Omental fat pad (tissue), 4 donors: ENCODE data around the gene STK32A. TPM values are rescaled to one million over a fixed set of nuclear protein-coding genes. Genes with fewer than 3 reads are reported as not detected.
"Not testable (repeated sequence)": the region's sequence is repeated elsewhere in the genome, so short reads cannot be mapped to it uniquely, and the experiment has no call there.

Experiments
- ATAC-seq: fragments of 150-250 bp; one replicate; pipeline ENCODE4 v1.9.1; 2016; ENCODE audit warnings: mild to moderate bottlenecking, moderate library complexity; ENCODE audit not compliant: low FRiP score
- DNase-seq: peaks from one replicate; pipeline ENCODE4 v3.0.0-alpha.2; 2019; ENCODE audit warnings: low spot score
- total RNA-seq, 4 donors: library from RNA; depleted of rRNA; stranded (reverse); fragments of >200 nt; gene quantifications; one replicate each; pipeline ENCODE4 v1.1.0, GENCODE V29; 2016
- TF ChIP-seq, protein P1 (sequence below), 3 donors: fragments of 450-650 bp; IDR thresholded peaks; one replicate each; pipeline ENCODE4 v1.5.1; 2016 to 2017; ENCODE audit warnings: antibody characterized with exemption in 3 of 3, mild to moderate bottlenecking in 3 of 3, moderate library complexity in 2 of 3

The STK32A gene
- total RNA-seq, 4 donors from 2014 or later, result 0.48 to 12.3 (median 4.9) TPM

DNA sequence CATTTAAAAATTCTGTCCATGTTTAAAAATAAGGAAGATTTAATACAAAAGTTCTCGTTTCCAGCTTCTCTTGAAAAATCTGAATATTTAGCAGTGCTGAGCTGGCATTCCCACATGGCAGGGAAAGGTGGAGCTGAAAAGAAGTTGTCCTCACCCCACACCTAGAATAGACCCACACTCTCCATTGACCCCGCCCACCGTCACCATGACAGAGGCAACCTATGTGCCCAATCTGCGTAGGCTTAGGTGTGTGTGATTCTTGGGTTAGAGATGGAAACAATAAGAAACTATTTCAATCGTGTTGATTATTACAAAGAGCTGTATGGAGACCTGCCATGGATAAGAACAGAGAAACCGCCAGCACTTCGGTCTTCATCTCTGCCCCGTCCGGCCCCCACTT lies 8.9 kb upstream of the STK32A start:
- no peak for ATAC-seq
- TF ChIP-seq, protein P1, sequence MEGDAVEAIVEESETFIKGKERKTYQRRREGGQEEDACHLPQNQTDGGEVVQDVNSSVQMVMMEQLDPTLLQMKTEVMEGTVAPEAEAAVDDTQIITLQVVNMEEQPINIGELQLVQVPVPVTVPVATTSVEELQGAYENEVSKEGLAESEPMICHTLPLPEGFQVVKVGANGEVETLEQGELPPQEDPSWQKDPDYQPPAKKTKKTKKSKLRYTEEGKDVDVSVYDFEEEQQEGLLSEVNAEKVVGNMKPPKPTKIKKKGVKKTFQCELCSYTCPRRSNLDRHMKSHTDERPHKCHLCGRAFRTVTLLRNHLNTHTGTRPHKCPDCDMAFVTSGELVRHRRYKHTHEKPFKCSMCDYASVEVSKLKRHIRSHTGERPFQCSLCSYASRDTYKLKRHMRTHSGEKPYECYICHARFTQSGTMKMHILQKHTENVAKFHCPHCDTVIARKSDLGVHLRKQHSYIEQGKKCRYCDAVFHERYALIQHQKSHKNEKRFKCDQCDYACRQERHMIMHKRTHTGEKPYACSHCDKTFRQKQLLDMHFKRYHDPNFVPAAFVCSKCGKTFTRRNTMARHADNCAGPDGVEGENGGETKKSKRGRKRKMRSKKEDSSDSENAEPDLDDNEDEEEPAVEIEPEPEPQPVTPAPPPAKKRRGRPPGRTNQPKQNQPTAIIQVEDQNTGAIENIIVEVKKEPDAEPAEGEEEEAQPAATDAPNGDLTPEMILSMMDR (IDR thresholded peaks at IDR 0.05), result no peak
- no peak for DNase-seq

DNA sequence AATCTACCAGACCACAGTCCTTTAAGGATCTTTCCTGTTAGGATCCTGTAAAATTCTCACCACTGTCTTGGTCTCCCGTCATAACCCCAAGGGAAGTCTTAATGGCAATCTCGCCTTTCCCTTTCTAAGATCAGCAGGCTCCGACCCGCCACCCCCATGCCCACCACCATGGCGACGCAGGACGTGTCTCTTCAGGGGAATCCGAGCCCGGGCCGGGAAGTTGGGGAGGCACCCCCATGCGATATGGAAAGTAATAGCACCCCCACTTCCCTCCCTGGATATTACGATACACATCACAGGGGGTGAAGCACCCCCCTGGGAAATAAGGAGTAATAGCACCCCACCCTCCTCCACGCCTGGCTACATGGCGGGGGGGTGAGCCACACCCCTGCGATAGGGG lies 8.3 kb upstream of the STK32A start:
- TF ChIP-seq, protein P1 (IDR thresholded peaks at IDR 0.05), result no peak
- ATAC-seq (no peak), DNase-seq (no peak)

DNA sequence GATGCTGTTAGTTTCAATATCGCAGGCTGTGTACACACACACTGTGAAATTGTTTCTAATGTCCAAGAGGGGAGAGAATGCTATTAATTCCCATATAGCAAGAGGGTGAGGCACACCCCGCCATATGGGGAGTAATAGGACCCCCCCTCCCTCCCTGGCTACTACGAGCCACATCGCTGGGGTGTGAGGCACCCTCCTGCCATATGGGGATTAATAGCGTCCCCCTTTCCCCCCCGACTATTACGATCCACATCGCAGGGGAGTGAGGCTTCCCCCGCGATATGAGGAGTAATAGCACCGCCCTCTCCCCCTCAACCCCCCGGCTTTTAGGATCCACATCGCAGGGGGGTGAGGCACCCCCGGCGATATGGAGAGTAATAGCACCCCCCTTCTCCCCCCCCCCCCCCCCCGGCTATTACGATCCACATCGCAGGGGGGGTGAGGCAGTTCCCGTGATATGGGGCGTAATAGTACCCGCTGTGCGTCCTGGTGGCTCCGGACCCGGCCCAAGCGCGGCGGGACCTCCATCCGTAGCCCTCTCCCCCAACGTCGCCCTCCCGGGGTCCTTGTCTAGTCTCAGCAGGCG lies 494 bp upstream of the STK32A start:
- DNase-seq (no peak), ATAC-seq (peak; percentile 58)
- TF ChIP-seq, protein P1 (IDR thresholded peaks at IDR 0.05), result no peak

DNA sequence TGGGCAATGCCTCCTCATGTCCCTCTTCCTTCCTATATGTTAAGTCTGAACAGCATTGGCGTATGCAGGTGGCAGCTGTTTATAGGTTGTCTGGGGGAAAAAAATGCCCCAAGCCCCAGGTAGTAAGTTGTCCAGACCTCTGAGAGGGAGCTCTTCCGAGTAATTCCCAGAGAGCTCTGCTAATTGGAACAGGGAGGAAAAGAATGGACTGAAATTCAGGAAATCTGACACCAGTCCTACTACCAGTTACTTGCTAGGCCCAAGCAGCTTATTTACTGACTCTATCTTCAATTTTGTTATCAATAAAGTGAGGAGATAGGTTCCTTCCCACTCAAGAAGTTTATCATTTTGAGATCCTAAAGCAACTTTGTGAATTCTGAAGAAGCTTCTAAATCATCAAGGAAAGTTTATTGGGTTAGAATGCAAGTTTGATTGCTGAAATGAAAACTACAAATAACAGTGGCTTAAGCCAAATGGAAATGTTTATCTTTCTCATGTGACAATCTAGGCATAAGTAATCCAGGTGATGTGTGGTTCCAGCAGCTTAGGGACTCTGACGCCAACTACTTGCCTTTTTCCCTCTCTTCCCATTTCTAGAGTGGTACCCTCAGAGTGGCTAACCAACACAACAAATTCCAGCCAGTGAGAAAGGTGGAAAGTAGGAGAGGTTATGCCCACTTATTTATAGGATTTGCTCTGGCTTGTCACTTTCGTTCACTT lies 5.6 kb downstream of the STK32A start:
- TF ChIP-seq, protein P1 (IDR thresholded peaks at IDR 0.05), result no peak
- ATAC-seq (no peak), DNase-seq (no peak)

DNA sequence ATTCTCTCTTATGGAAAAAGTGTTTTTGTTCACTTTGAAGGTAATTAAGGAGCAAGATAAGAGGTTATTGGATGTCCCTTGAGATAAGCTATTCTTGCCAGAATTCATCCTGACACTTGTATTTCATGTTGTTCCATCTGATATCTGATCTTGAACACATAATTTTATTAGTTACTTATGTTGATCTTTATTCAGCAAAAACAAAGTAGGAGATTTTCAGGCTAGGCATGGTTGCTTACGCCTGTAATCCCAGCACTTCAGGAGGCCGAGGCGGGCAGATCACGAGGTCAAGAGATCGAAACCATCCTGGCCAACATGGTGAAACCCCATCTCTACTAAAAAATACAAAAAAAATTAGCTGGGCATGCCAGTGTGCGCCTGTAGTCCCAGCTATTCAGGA lies 8.4 kb downstream of the STK32A start:
- not testable (repeated sequence) for ATAC-seq, DNase-seq

DNA sequence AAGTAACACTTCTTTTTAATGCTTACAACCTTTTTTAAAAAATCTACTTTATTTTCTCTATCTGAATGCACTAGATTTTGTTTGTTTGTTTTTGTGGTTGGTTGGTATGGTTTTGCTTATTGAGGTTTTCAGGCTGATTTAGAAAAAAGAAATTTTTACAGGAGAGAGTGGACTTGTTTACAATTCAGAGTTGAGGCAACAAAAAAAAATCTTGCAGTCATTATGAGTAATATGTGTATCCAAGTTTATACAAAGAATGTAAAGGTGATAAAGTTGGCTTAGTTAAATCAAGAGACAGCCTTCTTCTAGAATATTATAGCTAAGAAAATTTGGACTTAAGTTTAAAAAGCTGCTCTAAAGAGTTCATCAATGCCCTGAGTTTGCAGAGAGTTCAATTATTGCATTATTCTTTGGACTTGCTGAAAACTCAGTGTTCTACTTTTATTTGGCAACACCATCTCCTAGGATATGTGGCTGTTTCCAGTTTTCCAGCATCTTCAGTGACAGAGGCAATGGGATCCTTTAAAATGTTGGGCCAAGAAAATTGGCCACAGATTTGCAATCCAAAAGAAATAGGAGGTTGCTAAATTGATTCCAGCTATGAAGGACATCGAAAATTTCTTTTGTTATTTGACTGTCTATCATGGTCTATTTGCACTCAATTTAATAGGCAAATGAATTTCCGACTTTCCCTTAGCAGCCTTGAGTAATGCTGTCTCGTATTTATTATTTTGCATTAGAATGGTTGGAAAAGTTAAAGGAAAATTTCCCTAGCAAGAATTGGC lies 10.7 kb downstream of the STK32A start:
- ATAC-seq (no peak), DNase-seq (no peak)
- TF ChIP-seq, protein P1 (IDR thresholded peaks at IDR 0.05), result no peak

DNA sequence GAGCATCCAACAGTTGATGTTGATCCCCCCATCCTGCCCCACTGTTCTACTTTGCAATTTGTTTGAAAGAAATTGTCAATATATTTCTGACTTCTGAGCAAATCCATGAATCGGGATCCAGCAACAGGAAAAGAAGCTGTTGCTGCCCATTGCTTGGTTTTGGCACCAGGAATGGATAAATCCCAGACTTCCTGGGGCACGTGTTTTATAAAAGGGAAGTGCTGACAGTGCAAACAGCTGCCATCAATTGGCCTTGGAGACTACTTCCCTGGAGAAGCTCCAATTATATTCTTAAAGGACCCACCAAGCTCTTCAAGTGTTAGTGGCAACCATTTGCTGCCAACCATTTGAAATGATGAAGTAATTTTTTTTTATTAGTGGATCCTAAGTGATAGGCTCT lies 13.7 kb downstream of the STK32A start:
- ATAC-seq (no peak), DNase-seq (no peak)
- TF ChIP-seq, protein P1 (IDR thresholded peaks at IDR 0.05), result no peak
